DMS79 (cell line): ENCODE data around the gene ZC3H7B.
"Not testable (repeated sequence)": the region's sequence is repeated elsewhere in the genome, so short reads cannot be mapped to it uniquely, and the experiment has no call there.

Source experiments
- DNase-seq: peaks from one replicate; lab custom pipeline; 2025; lab: John Stamatoyannopoulos, UW

The ZC3H7B gene

DNA sequence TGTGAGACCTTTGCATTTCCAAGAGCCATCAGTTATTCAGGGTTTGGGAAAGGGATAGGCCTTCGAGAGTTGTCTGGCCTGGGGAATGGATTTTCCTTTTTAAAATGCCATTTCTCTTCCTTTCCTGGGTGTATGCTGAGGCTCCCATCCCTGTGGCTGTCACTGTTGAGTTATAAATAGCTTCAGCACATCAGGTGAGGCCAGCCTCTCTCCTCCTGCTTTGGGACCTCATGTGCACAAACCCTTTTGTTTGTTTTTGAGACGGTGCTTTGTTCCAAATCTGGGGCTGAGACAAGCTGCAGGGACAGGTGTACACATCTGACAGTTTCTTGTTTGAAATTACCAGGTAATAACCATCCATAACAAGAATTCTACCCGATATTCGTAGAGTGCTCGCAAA, 81.8 kb downstream of the ZC3H7B start:
- no peak for DNase-seq

DNA sequence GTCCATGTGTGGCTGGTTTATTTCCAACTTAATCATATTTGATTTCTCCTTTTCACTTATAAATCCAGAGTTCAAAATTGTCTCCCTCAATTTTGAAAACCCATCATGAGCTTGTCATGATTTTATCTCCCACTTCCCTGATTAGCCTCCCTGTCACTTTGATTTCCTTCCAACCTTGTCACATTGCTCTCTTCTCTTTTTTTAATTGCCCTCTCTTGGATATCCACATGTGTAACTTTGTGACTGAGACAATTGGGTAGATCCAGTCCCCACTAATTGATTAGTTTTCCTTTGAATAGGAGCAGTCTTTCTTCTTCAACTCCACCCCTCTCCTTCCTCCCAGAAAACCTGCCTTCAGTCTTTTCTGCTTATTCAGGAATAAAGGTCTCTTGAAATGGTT, 82.8 kb downstream of the ZC3H7B start:
- no peak for DNase-seq

DNA sequence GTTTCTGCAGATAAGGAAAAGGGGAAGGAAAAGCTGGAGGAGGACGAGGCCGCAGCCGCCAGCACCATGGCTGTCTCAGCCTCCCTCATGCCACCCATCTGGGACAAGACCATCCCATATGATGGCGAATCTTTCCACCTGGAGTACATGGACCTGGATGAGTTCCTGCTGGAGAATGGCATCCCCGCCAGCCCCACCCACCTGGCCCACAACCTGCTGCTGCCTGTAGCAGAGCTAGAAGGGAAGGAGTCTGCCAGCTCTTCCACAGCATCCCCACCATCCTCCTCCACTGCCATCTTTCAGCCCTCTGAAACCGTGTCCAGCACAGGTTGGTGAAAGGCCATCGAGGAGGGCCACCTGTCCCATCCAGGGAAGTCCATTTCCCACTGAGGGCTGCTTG, 86.0 kb downstream of the ZC3H7B start:
- no peak for DNase-seq

DNA sequence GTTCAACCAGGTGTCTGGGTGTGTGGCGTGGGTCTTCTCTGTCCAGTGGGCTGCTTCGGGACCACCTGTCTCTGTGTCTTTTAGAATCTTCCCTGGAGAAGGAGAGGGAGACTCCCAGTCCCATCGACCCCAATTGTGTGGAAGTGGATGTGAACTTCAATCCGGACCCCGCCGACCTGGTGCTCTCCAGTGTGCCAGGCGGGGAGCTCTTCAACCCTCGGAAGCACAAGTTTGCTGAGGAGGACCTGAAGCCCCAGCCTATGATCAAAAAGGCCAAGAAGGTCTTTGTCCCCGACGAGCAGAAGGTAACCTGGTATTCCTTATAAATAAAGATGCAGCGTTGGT, 92.7 kb downstream of the ZC3H7B start:
- no peak for DNase-seq

DNA sequence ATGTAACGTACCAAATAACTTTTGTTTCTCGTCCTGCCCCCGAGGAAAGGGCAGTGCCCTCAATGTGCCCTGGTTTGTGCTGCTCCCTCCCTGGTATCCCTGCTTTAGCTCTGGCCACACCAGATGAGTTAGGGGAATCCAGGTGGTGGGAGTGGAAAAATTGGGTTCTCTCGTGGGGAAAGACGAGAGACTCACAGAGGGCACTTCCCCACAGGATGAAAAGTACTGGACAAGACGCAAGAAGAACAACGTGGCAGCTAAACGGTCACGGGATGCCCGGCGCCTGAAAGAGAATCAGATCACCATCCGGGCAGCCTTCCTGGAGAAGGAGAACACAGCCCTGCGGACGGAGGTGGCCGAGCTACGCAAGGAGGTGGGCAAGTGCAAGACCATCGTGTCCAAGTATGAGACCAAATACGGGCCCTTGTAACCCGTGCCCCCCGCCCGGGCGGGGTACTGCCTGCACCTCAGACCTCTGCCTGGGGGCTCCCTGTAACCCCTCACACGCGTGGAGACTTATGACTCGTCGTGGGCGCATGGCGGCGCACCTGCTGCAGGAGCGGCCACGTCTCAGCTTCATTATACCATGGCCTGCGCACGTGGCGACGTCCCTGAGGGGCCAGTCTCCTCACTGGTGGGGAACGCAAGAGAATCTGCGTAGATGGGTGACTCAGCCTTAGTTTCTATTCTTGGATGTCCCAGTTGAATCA, 94.4 kb downstream of the ZC3H7B start:
- no peak for DNase-seq

DNA sequence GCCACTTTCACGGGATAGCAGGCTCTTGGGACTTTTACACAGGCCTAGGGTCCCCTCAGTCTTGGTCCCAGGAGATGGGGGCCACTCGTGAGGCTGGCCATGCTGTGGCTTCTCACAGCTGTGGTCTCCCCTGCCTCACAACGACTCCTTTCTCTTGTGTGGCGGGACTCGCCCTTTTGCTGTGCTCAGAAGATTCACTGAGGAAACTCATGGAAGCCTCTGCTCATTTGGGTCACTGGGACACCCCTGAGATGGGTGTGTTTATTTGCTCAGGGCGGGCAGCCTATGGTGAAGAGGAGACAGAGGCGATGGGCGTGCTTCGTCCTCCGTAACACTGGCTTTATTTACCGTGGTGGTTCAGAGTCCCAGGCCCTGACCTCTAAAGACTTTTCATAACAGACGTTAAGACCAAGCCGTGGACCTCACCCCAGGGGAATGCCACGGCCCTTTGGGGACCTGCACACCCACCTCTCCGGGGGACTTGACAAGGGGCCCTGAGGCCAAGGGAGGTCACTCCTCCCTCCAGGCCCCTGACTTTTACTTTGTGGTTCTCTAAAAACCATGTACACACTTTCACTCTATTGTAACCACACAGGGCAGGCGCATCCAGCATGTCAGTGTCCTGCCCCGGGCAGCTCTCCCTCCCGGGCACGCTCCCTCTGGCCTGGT, 96.0 kb downstream of the ZC3H7B start:
- no peak for DNase-seq

DNA sequence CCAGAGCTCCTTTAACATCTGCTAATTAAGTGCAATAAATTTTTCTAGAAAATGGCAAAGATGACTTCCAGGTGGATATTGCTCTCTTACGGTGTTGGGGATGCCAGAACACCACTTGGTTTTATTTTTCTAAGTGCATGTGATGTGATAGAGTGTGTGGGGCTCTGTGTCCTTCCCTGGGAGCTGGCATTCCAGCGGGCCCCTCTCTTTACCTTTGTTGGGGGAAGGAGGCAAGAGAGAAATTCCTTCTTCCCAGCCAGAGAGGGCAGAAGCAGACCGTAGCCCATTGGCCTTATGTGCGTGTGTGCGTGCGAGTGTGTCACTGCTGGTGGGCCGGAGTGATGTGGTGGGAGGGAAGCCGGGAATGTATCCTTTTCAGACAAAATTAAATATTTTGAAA, 97.6 kb downstream of the ZC3H7B start:
- DNase-seq = no peak

DNA sequence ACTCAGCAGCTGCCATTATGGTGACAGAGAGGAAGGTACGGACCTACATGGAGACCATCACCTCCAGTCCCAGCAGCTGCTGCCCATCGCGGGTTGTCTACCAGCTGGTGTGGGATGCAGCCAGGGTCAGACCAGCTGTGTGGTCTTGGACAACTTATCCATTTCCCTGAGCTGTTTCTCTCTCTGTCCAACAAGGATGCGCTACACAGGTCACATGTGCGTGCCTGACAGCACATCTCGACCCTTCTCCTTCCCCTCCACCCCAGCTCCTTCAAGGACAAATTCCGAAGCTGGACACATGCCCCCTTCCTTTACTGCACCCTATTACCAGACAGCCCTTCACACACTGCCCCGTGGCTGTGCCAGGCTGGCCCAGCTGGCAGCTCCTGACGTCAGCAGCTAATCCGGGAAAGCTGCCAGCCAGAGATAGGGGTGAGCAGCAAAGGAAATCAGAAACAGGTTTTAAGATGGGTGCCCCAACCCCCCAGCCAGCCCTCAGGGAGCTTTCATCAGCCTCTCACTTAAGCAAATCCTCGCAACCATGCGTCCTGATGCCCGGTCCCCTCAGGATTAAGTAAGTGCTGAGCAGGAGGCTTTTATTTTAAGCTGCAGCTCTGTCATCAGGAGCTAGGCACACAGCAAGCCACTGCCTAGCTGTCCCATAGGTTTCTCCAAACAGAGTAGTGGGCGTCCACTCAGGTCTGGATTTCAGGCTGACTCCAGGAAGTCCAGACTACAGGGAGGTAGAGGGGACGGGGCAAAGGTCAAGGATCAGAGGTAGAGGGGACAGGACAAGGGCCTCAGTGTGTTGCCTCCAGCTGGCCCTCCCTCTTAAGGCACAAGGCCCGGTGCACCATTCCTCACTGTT, 100.7 kb downstream of the ZC3H7B start:
- peak; percentile 25 for DNase-seq

DNA sequence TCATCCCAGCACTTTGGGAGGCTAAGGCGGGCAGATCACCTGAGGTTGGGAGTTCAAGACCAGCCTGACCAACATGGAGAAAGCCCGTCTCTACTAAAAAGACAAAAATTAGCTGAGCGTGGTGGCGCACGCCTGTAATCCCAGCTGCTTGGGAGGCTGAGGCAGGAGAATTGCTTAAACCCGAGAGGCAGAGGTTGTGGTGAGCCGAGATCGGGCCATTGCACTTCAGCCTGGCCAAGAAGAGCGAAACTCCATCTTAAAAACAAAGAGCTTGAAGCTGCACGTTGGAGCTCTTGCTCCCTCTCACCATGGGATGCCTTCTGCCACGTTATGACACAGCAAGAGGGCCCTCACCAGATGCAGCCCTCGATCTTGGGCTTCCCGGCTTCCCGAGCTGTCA, 101.5 kb downstream of the ZC3H7B start:
- DNase-seq = not testable (repeated sequence)

DNA sequence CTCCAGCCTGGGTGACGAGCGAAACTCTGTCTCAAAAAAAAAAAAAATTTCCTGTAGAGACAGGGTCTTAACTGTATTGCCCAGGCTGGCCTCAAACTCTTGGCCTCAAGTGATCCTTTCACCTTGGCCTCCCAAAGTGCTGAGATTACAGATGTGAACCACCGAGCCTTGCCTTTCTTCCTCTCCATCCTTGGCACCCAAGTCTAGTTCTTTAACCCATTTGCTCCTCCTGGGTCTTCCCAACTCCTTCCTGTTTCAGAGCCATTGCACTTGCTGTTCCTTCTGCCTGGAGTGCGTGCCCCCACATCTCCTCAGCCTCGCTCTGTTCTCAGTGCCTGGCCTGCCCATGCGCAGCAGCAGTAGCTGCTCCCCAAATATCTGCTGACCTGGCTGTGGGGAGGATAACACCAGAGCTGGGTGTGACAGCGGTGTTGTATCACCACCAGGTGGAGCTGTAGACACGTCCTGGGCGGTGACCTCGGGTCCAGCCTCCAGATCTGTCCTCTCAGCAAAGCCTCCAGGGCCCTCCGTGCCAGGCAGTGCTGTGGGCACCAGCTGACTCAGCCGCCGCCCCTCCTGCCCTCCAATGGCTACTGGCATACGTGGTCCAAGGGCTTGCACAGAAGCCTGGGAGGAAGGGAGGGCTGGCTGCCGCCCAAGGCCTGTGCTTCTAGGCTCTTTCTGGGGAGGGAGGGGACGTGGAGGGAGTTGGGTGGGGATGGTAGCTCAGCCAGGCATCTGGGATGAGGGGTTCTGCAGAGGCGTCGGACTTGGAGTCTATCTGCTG, 102.4 kb downstream of the ZC3H7B start:
- peak; percentile 67 for DNase-seq

DNA sequence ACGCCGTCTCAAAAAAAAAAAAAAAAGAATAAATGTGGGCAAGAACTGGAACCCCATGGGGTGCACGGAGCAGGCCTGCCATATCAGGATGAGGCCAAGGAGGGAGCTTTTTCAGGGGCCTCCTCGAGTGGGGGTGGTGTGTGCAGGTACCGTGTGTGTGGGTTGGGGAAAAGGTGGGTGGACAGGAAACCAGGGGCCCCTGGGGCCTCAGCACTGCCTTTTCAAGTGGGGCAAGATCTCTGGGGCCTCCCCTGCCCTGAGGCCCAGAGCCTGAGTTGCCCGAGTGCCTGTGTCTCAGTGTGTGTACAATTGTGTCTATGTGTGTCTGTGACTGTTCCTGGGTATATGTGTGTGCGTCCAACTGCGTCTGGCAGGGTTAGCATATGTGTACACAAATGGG, 104.3 kb downstream of the ZC3H7B start:
- DNase-seq = no peak

DNA sequence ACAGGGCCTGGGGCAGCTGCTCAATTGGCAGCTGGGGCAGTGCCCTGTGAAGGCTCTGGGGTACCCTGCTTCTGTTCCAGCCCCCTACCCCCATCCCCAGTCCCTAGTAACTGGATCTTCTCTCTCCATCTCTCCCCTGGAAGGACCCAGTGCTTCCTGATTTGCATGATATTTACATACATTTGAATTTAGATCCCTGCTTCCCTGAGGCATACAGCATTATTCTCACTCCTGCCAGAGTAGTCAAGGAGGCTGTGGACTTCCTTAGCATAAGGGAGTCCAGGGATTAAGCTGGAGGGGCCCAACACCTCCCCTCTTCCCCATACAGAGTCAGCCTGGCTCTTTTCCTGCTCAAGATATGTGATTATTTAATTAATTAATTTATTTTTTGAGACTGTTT, 105.1 kb downstream of the ZC3H7B start:
- no peak for DNase-seq

DNA sequence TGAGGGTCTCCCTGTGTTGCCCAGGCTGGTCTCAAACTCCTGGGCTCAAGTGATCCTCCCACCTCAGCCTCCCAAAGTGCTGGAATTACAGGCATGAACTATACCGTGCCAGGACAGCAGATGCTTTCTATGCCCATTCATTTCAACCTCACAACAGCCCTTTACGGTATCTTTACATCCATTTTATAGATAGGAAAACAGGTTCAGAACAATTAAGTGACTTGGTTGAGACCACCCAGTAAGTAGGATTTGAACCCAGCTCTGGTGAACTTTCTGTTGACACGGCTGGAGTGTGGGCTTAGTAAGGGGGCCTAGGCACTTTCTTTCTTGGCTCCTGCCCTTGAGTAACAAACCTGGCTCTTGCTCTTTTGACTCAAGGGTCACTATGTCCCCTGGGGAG, 106.1 kb downstream of the ZC3H7B start:
- DNase-seq = no peak

DNA sequence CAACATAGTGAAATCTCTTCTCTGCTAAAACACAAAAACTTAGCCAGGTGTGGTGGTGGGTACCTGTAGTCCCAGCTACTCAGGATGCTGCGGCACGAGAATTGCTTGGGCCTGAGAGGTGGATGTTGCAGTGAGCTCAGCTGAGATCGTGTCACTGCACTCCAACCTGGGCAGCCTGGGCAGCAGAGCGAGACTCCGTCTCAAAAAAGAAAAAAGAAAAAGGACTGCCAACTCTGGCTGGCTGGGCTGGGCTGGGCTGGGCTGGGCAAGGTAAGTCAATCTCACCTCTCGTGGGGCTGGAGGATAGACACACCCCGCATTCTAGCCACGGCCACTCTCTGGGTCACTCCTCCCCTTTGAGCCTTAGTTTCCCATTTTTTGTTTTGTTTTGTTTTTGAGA, 107.3 kb downstream of the ZC3H7B start:
- no peak for DNase-seq
